Panc1 (cell line): ENCODE data around the gene NR1H4. TPM values are rescaled to one million over a fixed set of nuclear protein-coding genes. Genes with fewer than 3 reads are reported as not detected.

Source experiments
- ATAC-seq: fragments of 200-7000 bp; cut with Tn5 transposase; 2 replicates; pipeline ENCODE4 v1.9.1; 2020; ENCODE audit warnings: mild to moderate bottlenecking, moderate library complexity
- BruUV-seq: library from RNA; stranded (reverse); fragments of 400-500 nt; replicated peaks from 2 replicates; lab custom pipeline; 2021; lab: Mats Ljungman, UMichigan
- CTCF ChIA-PET: fragments of 300-600 bp; sonication (Branson Sonifier 250); formaldehyde crosslinking; loops from one replicate; lab custom pipeline; 2022; ENCODE audit warnings: antibody characterized with exemption; lab: Charles Lee
- POLR2A ChIA-PET: fragments of 300-600 bp; sonication (Branson Sonifier 250); formaldehyde crosslinking; loops from one replicate; lab custom pipeline; 2022; ENCODE audit warnings: antibody characterized with exemption; lab: Charles Lee
- DNase-seq: peaks from one replicate; pipeline ENCODE4 v3.0.0-alpha.2; 2010; ENCODE audit warnings: low read depth, low spot score
- H3K27ac ChIP-seq: 2 replicates; pipeline ENCODE4 v1.5.1; 2011; ENCODE audit warnings: mild to moderate bottlenecking, low read length, inconsistent platforms
- H3K27me3 ChIP-seq: fragments of 200-500 bp; sonication (Bioruptor generic); 2 replicates; pipeline ENCODE4 v1.6.0; 2014; ENCODE audit warnings: low read length, inconsistent platforms; ENCODE audit not compliant: control insufficient read depth, insufficient read depth
- H3K36me3 ChIP-seq: fragments of 200-500 bp; sonication (Bioruptor generic); 2 replicates; pipeline ENCODE4 v1.5.1; 2014; ENCODE audit warnings: inconsistent platforms, mild to moderate bottlenecking, low read length, moderate library complexity; ENCODE audit not compliant: control insufficient read depth, insufficient read depth
- H3K4me1 ChIP-seq: 2 replicates; pipeline ENCODE4 v1.5.1; 2011; ENCODE audit warnings: inconsistent platforms, mild to moderate bottlenecking, low read length, moderate library complexity; ENCODE audit not compliant: control insufficient read depth, insufficient read depth
- H3K4me3 ChIP-seq, 2 experiments: 2 replicates each; pipeline ENCODE4 v1.5.1; 2011 to 2012; ENCODE audit warnings: low read depth in 2 of 2, low read length in 2 of 2, mild to moderate bottlenecking in 2 of 2, inconsistent platforms in 1 of 2, moderate library complexity in 1 of 2
- H3K9me3 ChIP-seq: fragments of 200-500 bp; sonication (Bioruptor generic); 2 replicates; pipeline ENCODE4 v1.5.1; 2014; ENCODE audit warnings: low read depth, mild to moderate bottlenecking, inconsistent platforms, low read length, moderate library complexity; ENCODE audit not compliant: control insufficient read depth, insufficient read depth
- CTCF ChIP-seq: fragments of 450-650 bp; IDR thresholded peaks from 2 replicates; pipeline ENCODE4 v1.5.1; 2017; ENCODE audit warnings: mild to moderate bottlenecking
- POLR2AphosphoS5 ChIP-seq: IDR thresholded peaks from 2 replicates; pipeline ENCODE4 v1.6.1; 2012; ENCODE audit warnings: mild to moderate bottlenecking, low read depth, low read length, moderate library complexity
- REST ChIP-seq, 2 experiments: IDR thresholded peaks; 2 replicates each; pipeline ENCODE4 v1.6.1; 2011 to 2012; ENCODE audit warnings: low read depth in 2 of 2, control low read depth in 1 of 2, low read length in 1 of 2, mild to moderate bottlenecking in 1 of 2, moderate library complexity in 1 of 2; ENCODE audit not compliant: insufficient read depth in 1 of 2
- SIN3A ChIP-seq: IDR thresholded peaks from 2 replicates; pipeline ENCODE4 v1.6.1; 2012; ENCODE audit warnings: low read depth, mild to moderate bottlenecking, low read length, moderate library complexity, borderline replicate concordance; ENCODE audit not compliant: insufficient read depth
- TCF7L2 ChIP-seq: IDR thresholded peaks from 2 replicates; pipeline ENCODE4 v1.6.1; 2011; ENCODE audit warnings: mild to moderate bottlenecking, low read depth, low read length, inconsistent platforms
- in situ Hi-C: cut with HindIII; loops from 2 replicates; pipeline ENCODE4 v1.10.0; 2016; ENCODE audit warnings: low sequenced_read_pairs, low pct_unique_long_range_greater_than_20kb
- intact Hi-C: fragments of 100-400 bp; cut with micrococcal nuclease; formaldehyde crosslinking; loops from one replicate; pipeline ENCODE4 v1.10.0; 2022; ENCODE audit not compliant: unreplicated experiment
- total RNA-seq: library from RNA; stranded (reverse); gene quantifications from one replicate; pipeline ENCODE4 v1.2.1, GENCODE V29; 2021; ENCODE audit not compliant: unreplicated experiment

The NR1H4 gene
- total RNA-seq, 1 experiment from 2014 or later: not detected

GRCh38 chr12:100484183-100484886 lies 10.7 kb downstream of the NR1H4 start:
- no peaks in the 10 kb centered on the region for H3K9me3 ChIP-seq
- DNase-seq (no peak), ATAC-seq (no peak)
- intact Hi-C loops: no loop called here
- in situ Hi-C loops: no loop called here
- no TSS peak for BruUV-seq
- H3K4me3 ChIP-seq: no peak overlapping the region
- CTCF ChIA-PET: no interaction called here
- POLR2A ChIA-PET: no interaction called here
- H3K4me1 ChIP-seq: no peaks in the 10 kb centered on the region
- H3K27me3 ChIP-seq: no peaks in the 10 kb centered on the region; the same call in none of the 2 replicates
- no peak for TF ChIP-seq POLR2AphosphoS5
- no peak for TF ChIP-seq REST (IDR thresholded peaks at IDR 0.05; ENCODE audit: insufficient read depth in 1 of 2, low read depth in 2 of 2, low read length in 1 of 2)
- TF ChIP-seq TCF7L2: no peak
- no peak for TF ChIP-seq CTCF
- no peak for TF ChIP-seq SIN3A
- no peaks in the 10 kb centered on the region for H3K36me3 ChIP-seq
- no peak overlapping the region for H3K27ac ChIP-seq

- ChIA-PET POLR2A (no interaction called here), CTCF (no interaction called here)
- Histone ChIP-seq H3K4me1 (no peaks in the 10 kb centered on the region), H3K9me3 (no peaks in the 10 kb centered on the region), H3K36me3 (no peaks in the 10 kb centered on the region), H3K27ac (no peak overlapping the region), H3K4me3 (no peak overlapping the region), H3K27me3 (peaks cover 2% of the 10 kb centered on the region)
- ATAC-seq (no peak), DNase-seq (no peak)
- TF ChIP-seq CTCF (no peak), SIN3A (no peak), TCF7L2 (no peak), REST (IDR thresholded peaks at IDR 0.05; ENCODE audit: insufficient read depth in 1 of 2, low read depth in 2 of 2, low read length in 1 of 2) (no peak), POLR2AphosphoS5 (no peak)
- in situ Hi-C loops (no loop called here), intact Hi-C loops (no loop called here)
- BruUV-seq: no TSS peak
These were observed 11.3 kb downstream of the NR1H4 start for GRCh38 chr12:100484891-100485471.
